Activated effector memory CD4-positive, alpha-beta T cell treated with Interleukin-2 at 50 U/mL for 16 hours (primary cell): ENCODE measurements around the gene RBMS2.
"Not testable (repeated sequence)": the region's sequence is repeated elsewhere in the genome, so short reads cannot be mapped to it uniquely, and the experiment has no call there.

Experiments
- DNase-seq: peaks from one replicate; pipeline ENCODE4 v3.0.0-alpha.2; 2020

RBMS2 gene

GRCh38 chr12:56521590-56522371 is at the start of gene RBMS2:
Gene RBMS2 (plus strand): TSS chr12:56521820. CDS start chr12:56522024, 204 bp downstream.
- DNase-seq = no peak

- no peak for DNase-seq
These were observed 47.2 kb upstream of the RBMS2 start for GRCh38 chr12:56474389-56474788.

GRCh38 chr12:56476143-56476542 is 45.5 kb upstream of the RBMS2 start:
- DNase-seq = no peak

GRCh38 chr12:56476972-56477432 is 44.6 kb upstream of the RBMS2 start:
- DNase-seq = no peak

- no peak for DNase-seq
These were observed 43.9 kb upstream of the RBMS2 start for GRCh38 chr12:56477521-56478225.

- no peak for DNase-seq
These were observed 42.0 kb upstream of the RBMS2 start for GRCh38 chr12:56479625-56480024.

- no peak for DNase-seq
These were observed 37.1 kb upstream of the RBMS2 start for GRCh38 chr12:56484566-56484965.

GRCh38 chr12:56486694-56487093 is 34.9 kb upstream of the RBMS2 start:
- DNase-seq = no peak

GRCh38 chr12:56487448-56488040 is 34.1 kb upstream of the RBMS2 start:
- DNase-seq = no peak

GRCh38 chr12:56488041-56488955 is 33.3 kb upstream of the RBMS2 start, which contains the start of gene GLS2:
Gene GLS2 (minus strand): TSS chr12:56488161. CDS start chr12:56488118, 43 bp downstream.
- DNase-seq = peak; percentile 68

- DNase-seq = no peak
These were observed 31.3 kb upstream of the RBMS2 start for GRCh38 chr12:56490360-56490759.

- not testable (repeated sequence) for DNase-seq
These were observed 28.1 kb upstream of the RBMS2 start for GRCh38 chr12:56493409-56494105.

GRCh38 chr12:56494106-56494415 is 27.6 kb upstream of the RBMS2 start:
- not testable (repeated sequence) for DNase-seq

- not testable (repeated sequence) for DNase-seq
These were observed 27.1 kb upstream of the RBMS2 start for GRCh38 chr12:56494481-56494880.

- peak; percentile 32 for DNase-seq
These were observed 24.9 kb upstream of the RBMS2 start for GRCh38 chr12:56496704-56497103.

GRCh38 chr12:56498126-56498902 is 23.3 kb upstream of the RBMS2 start:
- not testable (repeated sequence) for DNase-seq

GRCh38 chr12:56499452-56499851 is 22.2 kb upstream of the RBMS2 start:
- not testable (repeated sequence) for DNase-seq

GRCh38 chr12:56499879-56500278 is 21.7 kb upstream of the RBMS2 start:
- not testable (repeated sequence) for DNase-seq

- no peak for DNase-seq
These were observed 10.8 kb upstream of the RBMS2 start for GRCh38 chr12:56510786-56511185.

GRCh38 chr12:56514014-56514318 is 7.7 kb upstream of the RBMS2 start:
- DNase-seq = not testable (repeated sequence)

- DNase-seq = no peak
These were observed 3.8 kb upstream of the RBMS2 start for GRCh38 chr12:56517854-56518253.
